ENCODE results near the gene SERAC1.
"Not testable (repeated sequence)": the region's sequence is repeated elsewhere in the genome, so short reads cannot be mapped to it uniquely, and the experiment has no call there.

Gene SERAC1

GRCh38 chr6:158168040-158168289 is at the start of gene SERAC1:
Gene SERAC1 (minus strand): TSS chr6:158168262. CDS start chr6:158158363, 9,899 bp downstream.
- TF ChIP-seq ARNTL (CRISPR knock-in tag; IDR thresholded peaks at IDR 0.05; ENCODE audit: borderline replicate concordance, low read depth): no peak
- TF ChIP-seq ZNF8 (CRISPR knock-in tag; IDR thresholded peaks at IDR 0.05): no peak
- TF ChIP-seq ESRRG (CRISPR knock-in tag; IDR thresholded peaks at IDR 0.05): no peak
- no peak for TF ChIP-seq ZNF565 (CRISPR knock-in tag; conservative IDR thresholded peaks at IDR 0.05; ENCODE audit: low read depth)
- no peak for TF ChIP-seq ZFP30 (CRISPR knock-in tag; IDR thresholded peaks at IDR 0.05)
- TF ChIP-seq PPARA (CRISPR knock-in tag; IDR thresholded peaks at IDR 0.05; ENCODE audit: borderline replicate concordance): no peak
- ATAC-seq: peak; percentile 80

GRCh38 chr6:158213925-158214674 is 46.0 kb upstream of the SERAC1 start:
- peak; percentile 100 for ATAC-seq

GRCh38 chr6:158211273-158212055 is 43.4 kb upstream of the SERAC1 start:
- ATAC-seq: no peak; the same call in 1 of the 3 replicates
- TF ChIP-seq ZC3H10 (CRISPR knock-in tag; IDR thresholded peaks at IDR 0.05): no peak

More at GRCh38 chr6:158213925-158214674, 46.0 kb upstream of the SERAC1 start:
- TF ChIP-seq ESRRG (CRISPR knock-in tag; IDR thresholded peaks at IDR 0.05): no peak
- TF ChIP-seq ZNF565 (CRISPR knock-in tag; conservative IDR thresholded peaks at IDR 0.05; ENCODE audit: low read depth): no peak
- TF ChIP-seq OSR1 (CRISPR knock-in tag; IDR thresholded peaks at IDR 0.05): no peak

GRCh38 chr6:158209582-158210333 is 41.7 kb upstream of the SERAC1 start:
- ATAC-seq: not testable (repeated sequence)

- not testable (repeated sequence) for ATAC-seq
Measured at GRCh38 chr6:158208226-158209030, 40.4 kb upstream of the SERAC1 start.

- ATAC-seq: peak; percentile 59
- TF ChIP-seq GLIS3 (CRISPR knock-in tag; IDR thresholded peaks at IDR 0.05) (no peak), CSDC2 (CRISPR knock-in tag; IDR thresholded peaks at IDR 0.05) (no peak), PATZ1 (CRISPR knock-in tag; IDR thresholded peaks at IDR 0.05; ENCODE audit: borderline replicate concordance) (no peak), CSRNP3 (CRISPR knock-in tag; IDR thresholded peaks at IDR 0.05) (no peak), ARNTL (CRISPR knock-in tag; IDR thresholded peaks at IDR 0.05; ENCODE audit: borderline replicate concordance, low read depth) (no peak), RARB (CRISPR knock-in tag; IDR thresholded peaks at IDR 0.05) (no peak), TSHZ2 (CRISPR knock-in tag; IDR thresholded peaks at IDR 0.05) (no peak), ZNF70 (CRISPR knock-in tag; IDR thresholded peaks at IDR 0.05) (no peak)
Measured at GRCh38 chr6:158207422-158207788, 39.3 kb upstream of the SERAC1 start.
